ENCODE measurements around the gene MTPN. TPM values are rescaled to one million over a fixed set of nuclear protein-coding genes. Genes with fewer than 3 reads are reported as not detected.

MTPN gene
- total RNA-seq, 1 donor from 2014 or later = 90.6 TPM

DNA sequence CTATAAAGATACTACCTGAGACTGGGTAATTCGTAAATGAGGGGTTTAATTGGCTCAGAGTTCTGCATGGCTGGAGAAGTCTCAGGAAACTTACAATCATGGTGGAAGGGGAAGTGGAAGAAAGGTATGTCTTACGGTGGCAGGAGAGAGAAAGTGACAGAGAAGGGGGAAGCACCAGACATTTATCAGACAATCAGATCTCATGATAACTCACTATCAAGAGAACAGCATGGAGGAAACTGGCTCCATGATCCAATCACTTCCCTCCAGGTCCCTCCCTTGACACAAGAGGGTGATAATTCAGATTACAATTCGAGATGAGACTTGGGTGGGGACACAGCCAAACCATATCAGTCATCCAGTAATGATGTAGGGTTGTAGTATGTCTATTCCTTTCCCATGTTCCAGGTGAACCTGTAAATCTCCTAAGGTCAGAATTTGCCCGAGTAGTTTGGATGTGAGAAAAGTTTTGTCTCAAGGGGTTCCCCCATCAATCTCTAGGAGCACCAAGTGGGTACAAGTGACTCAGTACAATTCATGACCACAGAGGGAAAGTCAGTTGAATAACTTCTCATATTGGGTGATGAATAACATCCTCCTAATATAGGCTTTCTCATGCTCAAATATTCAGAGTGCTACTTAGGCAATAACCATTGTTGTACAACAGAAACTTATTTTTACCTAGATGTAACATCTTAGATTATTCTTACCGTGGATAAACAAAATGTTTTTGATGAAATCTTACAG is 39.7 kb upstream of the MTPN start:
- Histone ChIP-seq H3K36me3 (ENCODE audit: control insufficient read depth, insufficient read depth, low read length) (no peaks in the 10 kb centered on the region), H3K4me3 (ENCODE audit: low read depth, low read length) (no peak overlapping the region), H3K27me3 (ENCODE audit: control insufficient read depth, insufficient read depth, low read length) (peaks cover 2% of the 10 kb centered on the region)
- FAIRE-seq (no peak), DNase-seq (ENCODE audit: low read depth) (no peak)
- TF ChIP-seq CTCF (IDR thresholded peaks at IDR 0.05; ENCODE audit: insufficient read depth, low read length, severe bottlenecking) = no peak

DNA sequence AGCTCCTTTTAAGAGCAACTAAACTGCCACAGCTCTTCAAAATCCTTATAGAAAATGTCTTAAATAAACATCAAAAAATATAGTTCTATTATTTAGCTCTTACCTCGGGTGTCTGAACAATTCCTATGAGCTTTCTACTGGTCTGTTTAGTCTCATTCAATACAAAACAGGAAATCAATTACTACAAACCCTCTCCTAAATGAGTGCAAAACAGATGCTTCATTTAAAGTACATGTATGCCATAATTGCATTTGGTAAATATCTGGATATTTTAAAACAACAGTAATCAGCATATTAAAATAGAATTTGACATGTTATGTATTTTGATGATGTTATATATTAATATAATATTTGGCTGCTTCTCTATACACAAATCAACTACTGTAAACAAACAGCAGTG is 38.5 kb upstream of the MTPN start:
- no peak for TF ChIP-seq CTCF (IDR thresholded peaks at IDR 0.05; ENCODE audit: insufficient read depth, low read length, severe bottlenecking)
- Histone ChIP-seq H3K36me3 (ENCODE audit: control insufficient read depth, insufficient read depth, low read length) (no peaks in the 10 kb centered on the region), H3K4me3 (ENCODE audit: low read depth, low read length) (no peak overlapping the region), H3K27me3 (ENCODE audit: control insufficient read depth, insufficient read depth, low read length) (peaks cover 2% of the 10 kb centered on the region)
- FAIRE-seq (no peak), DNase-seq (ENCODE audit: low read depth) (no peak)

- TF ChIP-seq CTCF (IDR thresholded peaks at IDR 0.05; ENCODE audit: insufficient read depth, low read length, severe bottlenecking) = no peak
- Histone ChIP-seq H3K4me3 (ENCODE audit: low read depth, low read length) (no peak overlapping the region), H3K36me3 (ENCODE audit: control insufficient read depth, insufficient read depth, low read length) (no peaks in the 10 kb centered on the region), H3K27me3 (ENCODE audit: control insufficient read depth, insufficient read depth, low read length) (no peaks in the 10 kb centered on the region)
- FAIRE-seq = no peak
- DNase-seq (ENCODE audit: low read depth) = no peak
These were observed 37.5 kb upstream of the MTPN start for GRCh38 chr7:136014659-136015058.

DNA sequence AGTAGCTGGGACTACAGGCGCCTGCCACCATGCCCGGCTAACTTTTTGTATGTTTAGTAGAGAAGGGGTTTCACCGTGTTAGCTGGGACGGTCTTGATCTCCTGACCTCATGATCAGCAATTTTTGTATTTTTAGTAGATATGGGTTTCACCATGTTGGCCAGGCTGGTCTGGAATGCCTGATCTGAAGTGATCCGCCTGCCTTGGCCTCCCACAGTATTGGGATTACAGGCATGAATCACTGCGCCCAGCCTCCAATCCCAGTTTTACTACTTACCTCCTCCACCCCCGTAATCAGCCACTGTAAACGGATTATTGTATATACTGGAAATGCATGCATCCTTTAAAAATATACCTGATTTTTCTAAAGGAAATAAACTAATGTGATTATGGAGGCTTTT is 35.1 kb upstream of the MTPN start:
- FAIRE-seq (no peak), DNase-seq (ENCODE audit: low read depth) (no peak)
- no peak for TF ChIP-seq CTCF (IDR thresholded peaks at IDR 0.05; ENCODE audit: insufficient read depth, low read length, severe bottlenecking)
- Histone ChIP-seq H3K4me3 (ENCODE audit: low read depth, low read length) (no peak overlapping the region), H3K36me3 (ENCODE audit: control insufficient read depth, insufficient read depth, low read length) (no peaks in the 10 kb centered on the region), H3K27me3 (ENCODE audit: control insufficient read depth, insufficient read depth, low read length) (no peaks in the 10 kb centered on the region)

GRCh38 chr7:136009488-136010079 is 32.4 kb upstream of the MTPN start:
- H3K27me3 ChIP-seq (ENCODE audit: control insufficient read depth, insufficient read depth, low read length) = no peaks in the 10 kb centered on the region
- peak; percentile 34 for TF ChIP-seq CTCF (IDR thresholded peaks at IDR 0.05; ENCODE audit: insufficient read depth, low read length, severe bottlenecking)
- FAIRE-seq (no peak), DNase-seq (ENCODE audit: low read depth) (peak; percentile 42)
- H3K4me3 ChIP-seq (ENCODE audit: low read depth, low read length) = no peak overlapping the region
- no peaks in the 10 kb centered on the region for H3K36me3 ChIP-seq (ENCODE audit: control insufficient read depth, insufficient read depth, low read length)
